ENCODE measurements around the gene POLR2C.

DNA sequence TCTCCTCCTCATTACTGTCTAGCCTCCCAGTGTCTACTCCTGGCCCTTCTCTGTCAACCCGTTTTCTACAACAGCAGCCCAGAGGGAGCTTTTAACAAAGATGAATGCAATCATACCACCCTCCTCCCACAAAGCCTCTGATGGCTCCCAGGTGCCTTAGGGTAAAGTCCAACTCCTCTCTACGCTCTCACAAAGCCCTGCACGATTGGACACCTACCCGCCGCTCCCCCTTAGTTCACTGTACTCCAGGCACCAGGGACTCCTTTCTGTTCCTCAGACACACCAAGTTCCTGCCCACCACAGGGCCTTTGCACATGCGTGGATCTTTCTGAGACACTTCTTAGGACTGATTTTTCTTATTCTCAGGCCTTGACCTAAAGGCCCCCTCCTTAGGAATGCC is 56.4 kb downstream of the POLR2C start:
- TF ChIP-seq CTCF (IDR thresholded peaks at IDR 0.05) (no peak), POLR2A (IDR thresholded peaks at IDR 0.05) (no peak), POLR2AphosphoS5 (IDR thresholded peaks at IDR 0.05) (no peak)
